MCF 10A (cell line): Measurements from ENCODE around the gene HERPUD2. TPM values are rescaled to one million over a fixed set of nuclear protein-coding genes. Genes with fewer than 3 reads are reported as not detected.

Experiments used
- BruUV-seq: library from RNA; stranded (reverse); fragments of 400-500 nt; replicated peaks from 2 replicates; lab custom pipeline; 2021; lab: Mats Ljungman, UMichigan
- CTCF ChIA-PET: fragments of 300-600 bp; sonication (Branson Sonifier 250); formaldehyde crosslinking; extraction: SDS; loops from one replicate; lab custom pipeline; 2021; ENCODE audit warnings: antibody characterized with exemption, inconsistent platforms; lab: Yijun Ruan, JAX
- POLR2A ChIA-PET: fragments of 300-600, 350-650 bp; sonication (Branson Sonifier 250); formaldehyde crosslinking; extraction: SDS; loops from one replicate; lab custom pipeline; 2020; ENCODE audit warnings: antibody characterized with exemption, inconsistent platforms; lab: Yijun Ruan, JAX
- DNase-seq: peaks from one replicate; pipeline ENCODE4 v3.0.0-alpha.2; 2018; ENCODE audit not compliant: unreplicated experiment
- H3K27ac Mint-ChIP-seq: one replicate; pipeline ENCODE4 v1.8.0; 2022; ENCODE audit warnings: mild to moderate bottlenecking, low read depth, mixed read lengths; ENCODE audit not compliant: unreplicated experiment
- H3K27me3 Mint-ChIP-seq: one replicate; pipeline ENCODE4 v1.8.0; 2022; ENCODE audit warnings: mixed read lengths; ENCODE audit not compliant: insufficient read depth, unreplicated experiment
- H3K36me3 Mint-ChIP-seq: one replicate; pipeline ENCODE4 v1.8.0; 2022; ENCODE audit warnings: mild to moderate bottlenecking, moderate library complexity, mixed read lengths; ENCODE audit not compliant: insufficient read depth, unreplicated experiment
- H3K4me1 Mint-ChIP-seq: one replicate; pipeline ENCODE4 v1.8.0; 2022; ENCODE audit warnings: mixed read lengths; ENCODE audit not compliant: insufficient read depth, unreplicated experiment
- H3K4me3 Mint-ChIP-seq: one replicate; pipeline ENCODE4 v1.8.0; 2022; ENCODE audit warnings: mild to moderate bottlenecking, moderate library complexity, mixed read lengths; ENCODE audit not compliant: unreplicated experiment
- H3K9me3 Mint-ChIP-seq: one replicate; pipeline ENCODE4 v1.8.0; 2022; ENCODE audit warnings: mixed read lengths; ENCODE audit not compliant: unreplicated experiment
- CTCF ChIP-seq: fragments of 200-600 bp; IDR thresholded peaks from one replicate; pipeline ENCODE4 v1.8.0; 2022; ENCODE audit warnings: antibody characterized with exemption, mild to moderate bottlenecking; ENCODE audit not compliant: unreplicated experiment
- intact Hi-C: fragments of 100-400 bp; cut with micrococcal nuclease; formaldehyde crosslinking; loops from 2 replicates; pipeline ENCODE4 v1.14.1; 2022
- total RNA-seq: library from RNA; stranded (reverse); gene quantifications from 2 replicates; pipeline ENCODE4 v1.2.3, GENCODE V29; 2022

HERPUD2 gene
- total RNA-seq, 1 experiment from 2014 or later, result 29.0 TPM

GRCh38 chr7:35707422-35707821 is 12.5 kb upstream of the HERPUD2 start:
- no peaks in the 10 kb centered on the region for H3K27me3 Mint-ChIP-seq
- no peak overlapping the region for H3K27ac Mint-ChIP-seq
- TF ChIP-seq CTCF, result no peak
- ChIA-PET CTCF (interaction anchor here (1.0 to 4.4 kb wide), 7 partner anchors 10 to 208 kb away, joined by 3 to 56 read pairs (median 7); partner anchors contain the start of genes HERPUD2 and SEPTIN7), POLR2A (interaction anchor here (0.8 to 1.6 kb wide), 4 partner anchors 8 to 93 kb away, joined by 3 to 4 read pairs (median 3); partner anchors contain the start of gene SEPTIN7)
- H3K4me1 Mint-ChIP-seq, result peaks cover 5% of the 10 kb centered on the region
- H3K36me3 Mint-ChIP-seq, result no peaks in the 10 kb centered on the region
- intact Hi-C loops, result loop anchor here (5.0 to 10.0 kb wide), 2 partner anchors 270 to 587 kb away; no protein-coding TSS in a partner anchor
- no peaks in the 10 kb centered on the region for H3K9me3 Mint-ChIP-seq
- H3K4me3 Mint-ChIP-seq, result no peak overlapping the region
- no TSS peak for BruUV-seq
- DNase-seq, result no peak

DNA sequence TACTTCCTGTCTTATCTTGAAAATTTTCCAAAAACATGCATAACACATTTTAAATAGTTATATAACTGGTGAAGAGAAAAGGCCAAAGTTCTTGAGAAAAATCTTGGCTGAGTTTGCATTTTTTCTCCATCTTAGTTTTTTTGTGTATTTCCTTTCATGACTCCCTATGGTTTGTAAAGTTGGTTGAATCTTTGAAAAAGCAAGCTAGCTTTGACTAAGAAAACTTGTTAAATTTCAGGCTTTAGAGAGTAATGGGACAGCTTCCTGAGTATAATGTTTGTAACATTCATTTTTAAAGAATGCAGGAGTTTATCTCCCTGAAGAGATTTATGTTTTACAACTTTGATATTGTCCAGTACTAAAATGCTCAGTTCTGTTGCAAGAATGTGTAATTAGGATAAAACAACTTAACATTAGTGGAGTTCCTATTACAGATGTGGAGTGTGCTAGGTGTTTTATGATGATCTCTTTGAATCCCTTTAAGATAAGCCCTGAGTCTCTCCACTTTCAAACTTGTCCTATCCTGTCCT is 11.1 kb upstream of the HERPUD2 start:
- Mint-ChIP-seq H3K4me1 (peaks cover 5% of the 10 kb centered on the region), H3K9me3 (no peaks in the 10 kb centered on the region), H3K4me3 (no peak overlapping the region), H3K36me3 (no peaks in the 10 kb centered on the region), H3K27ac (no peak overlapping the region), H3K27me3 (no peaks in the 10 kb centered on the region)
- no TSS peak for BruUV-seq
- POLR2A ChIA-PET, result interaction anchor here (1.1 to 1.4 kb wide), 3 partner anchors 9 to 95 kb away, joined by 3 to 5 read pairs (median 3); partner anchors contain the start of genes HERPUD2 and SEPTIN7
- DNase-seq, result no peak
- intact Hi-C loops, result loop anchor here (5.0 to 10.0 kb wide), 2 partner anchors 271 to 589 kb away; no protein-coding TSS in a partner anchor
- CTCF ChIA-PET, result interaction anchor here (1.0 to 2.5 kb wide), 2 partner anchors 11 to 201 kb away, joined by 3 to 18 read pairs; no protein-coding TSS in a partner anchor
- no peak for TF ChIP-seq CTCF

GRCh38 chr7:35704261-35704660 is 9.3 kb upstream of the HERPUD2 start:
- Mint-ChIP-seq H3K4me3 (no peak overlapping the region), H3K27ac (no peak overlapping the region), H3K4me1 (no peaks in the 10 kb centered on the region), H3K9me3 (no peaks in the 10 kb centered on the region), H3K36me3 (no peaks in the 10 kb centered on the region), H3K27me3 (no peaks in the 10 kb centered on the region)
- ChIA-PET POLR2A (interaction anchor here (0.7 to 1.4 kb wide), 2 partner anchors 9 to 13 kb away, joined by 3 to 5 read pairs; partner anchors contain the start of gene HERPUD2), CTCF (interaction anchor here (0.9 to 2.5 kb wide), 3 partner anchors 95 to 213 kb away, joined by 4 to 18 read pairs (median 4); no protein-coding TSS in a partner anchor)
- no TSS peak for BruUV-seq
- TF ChIP-seq CTCF, result no peak
- DNase-seq, result no peak
- intact Hi-C loops, result loop anchor here (10.0 kb wide), 1 partner anchor 591 kb away; no protein-coding TSS in a partner anchor

- H3K27me3 Mint-ChIP-seq, result no peaks in the 10 kb centered on the region
- DNase-seq, result no peak
- no peak overlapping the region for H3K4me3 Mint-ChIP-seq
- TF ChIP-seq CTCF, result no peak
- H3K4me1 Mint-ChIP-seq, result peaks cover under 1% of the 10 kb centered on the region
- ChIA-PET CTCF (interaction anchor here (0.6 to 0.7 kb wide), 2 partner anchors 99 to 155 kb away, joined by 3 to 4 read pairs; no protein-coding TSS in a partner anchor), POLR2A (no interaction called here)
- H3K36me3 Mint-ChIP-seq, result no peaks in the 10 kb centered on the region
- no TSS peak for BruUV-seq
- no peak overlapping the region for H3K27ac Mint-ChIP-seq
- intact Hi-C loops, result loop anchor here (10.0 kb wide), 1 partner anchor 592 kb away; no protein-coding TSS in a partner anchor
- H3K9me3 Mint-ChIP-seq, result no peaks in the 10 kb centered on the region
Measured at GRCh38 chr7:35702541-35702940, 7.6 kb upstream of the HERPUD2 start.
